Measurements from ENCODE around the gene HAPSTR1.

HAPSTR1 gene

DNA sequence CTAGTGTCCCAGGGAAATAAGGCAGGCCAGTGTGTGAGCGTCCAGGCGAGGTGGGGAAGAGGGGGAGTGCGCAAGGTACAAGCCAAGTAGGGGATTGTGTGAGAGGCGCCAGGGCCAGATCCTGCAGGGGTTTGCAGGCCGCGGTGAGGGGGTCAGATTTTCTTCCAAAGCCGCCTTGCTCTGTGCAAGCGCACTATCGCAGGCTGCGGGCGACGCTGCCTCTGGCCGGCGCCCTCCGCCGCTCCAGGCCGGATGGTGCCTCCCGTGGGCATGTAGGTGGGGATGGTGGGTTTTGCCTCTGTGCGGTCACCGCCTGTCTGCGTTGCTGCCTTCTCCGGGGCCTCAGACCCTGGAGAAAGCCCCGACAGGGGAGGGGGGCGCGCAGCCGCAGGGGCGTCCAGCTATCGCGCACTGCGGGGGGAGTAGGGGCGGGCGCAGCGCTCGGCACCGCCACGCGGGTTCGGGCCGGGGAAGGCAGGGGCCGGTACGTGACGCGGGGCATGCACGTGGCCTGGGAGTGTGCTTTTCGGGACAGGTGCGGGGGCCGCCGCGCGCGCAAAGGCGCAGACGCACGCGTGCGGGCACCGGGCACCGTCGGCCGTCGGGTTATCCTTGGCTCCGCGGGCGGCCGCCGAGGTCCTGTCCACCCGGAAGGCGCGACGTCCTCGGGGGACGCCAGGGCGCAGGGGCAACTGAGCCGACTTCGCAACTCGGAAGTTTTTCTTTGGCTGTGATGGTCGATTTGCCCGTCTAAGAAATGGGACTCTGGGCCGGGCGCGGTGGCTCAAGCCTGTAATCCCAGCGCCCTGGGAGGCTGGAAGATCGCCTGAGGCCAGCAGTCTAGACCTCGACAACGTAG, 1.1 kb upstream of the HAPSTR1 start:
- peak overlapping the region; percentile 75 to 94 for H3K4me3 ChIP-seq (ENCODE audit: low read depth in 1 of 2, low read length in 1 of 2)
- peaks cover 21% of the 10 kb centered on the region for H3K36me3 ChIP-seq
- H3K4me1 ChIP-seq (ENCODE audit: control insufficient read depth in 1 of 2, insufficient read depth in 1 of 2, low read depth in 1 of 2, low read length in 1 of 2) = peaks cover 20 to 33% of the 10 kb centered on the region in 2 experiments
- H3K27ac ChIP-seq = peak overlapping the region; percentile 100
- no peaks in the 10 kb centered on the region for H3K9me3 ChIP-seq
- H3K27me3 ChIP-seq = peaks cover 4% of the 10 kb centered on the region
- TF ChIP-seq, protein P1, sequence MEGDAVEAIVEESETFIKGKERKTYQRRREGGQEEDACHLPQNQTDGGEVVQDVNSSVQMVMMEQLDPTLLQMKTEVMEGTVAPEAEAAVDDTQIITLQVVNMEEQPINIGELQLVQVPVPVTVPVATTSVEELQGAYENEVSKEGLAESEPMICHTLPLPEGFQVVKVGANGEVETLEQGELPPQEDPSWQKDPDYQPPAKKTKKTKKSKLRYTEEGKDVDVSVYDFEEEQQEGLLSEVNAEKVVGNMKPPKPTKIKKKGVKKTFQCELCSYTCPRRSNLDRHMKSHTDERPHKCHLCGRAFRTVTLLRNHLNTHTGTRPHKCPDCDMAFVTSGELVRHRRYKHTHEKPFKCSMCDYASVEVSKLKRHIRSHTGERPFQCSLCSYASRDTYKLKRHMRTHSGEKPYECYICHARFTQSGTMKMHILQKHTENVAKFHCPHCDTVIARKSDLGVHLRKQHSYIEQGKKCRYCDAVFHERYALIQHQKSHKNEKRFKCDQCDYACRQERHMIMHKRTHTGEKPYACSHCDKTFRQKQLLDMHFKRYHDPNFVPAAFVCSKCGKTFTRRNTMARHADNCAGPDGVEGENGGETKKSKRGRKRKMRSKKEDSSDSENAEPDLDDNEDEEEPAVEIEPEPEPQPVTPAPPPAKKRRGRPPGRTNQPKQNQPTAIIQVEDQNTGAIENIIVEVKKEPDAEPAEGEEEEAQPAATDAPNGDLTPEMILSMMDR (IDR thresholded peaks at IDR 0.05) = peak; percentile 12

DNA sequence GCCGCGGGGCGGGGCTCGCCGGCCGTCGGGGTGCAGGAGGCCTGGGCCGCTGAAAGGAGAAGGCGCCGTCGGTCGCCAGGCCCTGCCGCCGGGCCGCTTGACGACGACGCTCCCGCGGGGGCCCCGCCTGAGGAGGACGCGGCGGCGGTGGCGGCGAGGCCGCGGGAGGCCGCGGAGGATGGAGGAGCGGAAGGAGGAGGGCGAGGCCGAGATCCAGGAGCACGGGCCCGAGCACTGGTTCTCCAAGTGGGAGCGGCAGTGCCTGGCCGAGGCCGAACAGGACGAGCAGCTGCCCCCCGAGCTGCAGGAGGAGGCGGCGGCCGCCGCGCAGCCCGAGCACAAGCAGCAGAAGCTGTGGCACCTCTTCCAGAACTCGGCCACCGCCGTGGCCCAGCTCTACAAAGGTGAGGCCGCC, 430 bp downstream of the HAPSTR1 start:
- Histone ChIP-seq H3K36me3 (peaks cover 32% of the 10 kb centered on the region), H3K27ac (peak overlapping the region; percentile 100), H3K9me3 (no peaks in the 10 kb centered on the region), H3K4me3 (ENCODE audit: low read depth in 1 of 2, low read length in 1 of 2) (peak overlapping the region; percentile 75 to 100), H3K27me3 (peaks cover 4% of the 10 kb centered on the region), H3K4me1 (ENCODE audit: control insufficient read depth in 1 of 2, insufficient read depth in 1 of 2, low read depth in 1 of 2, low read length in 1 of 2) (peaks cover 36 to 49% of the 10 kb centered on the region in 2 experiments)
- TF ChIP-seq, protein P1 (IDR thresholded peaks at IDR 0.05) = no peak

DNA sequence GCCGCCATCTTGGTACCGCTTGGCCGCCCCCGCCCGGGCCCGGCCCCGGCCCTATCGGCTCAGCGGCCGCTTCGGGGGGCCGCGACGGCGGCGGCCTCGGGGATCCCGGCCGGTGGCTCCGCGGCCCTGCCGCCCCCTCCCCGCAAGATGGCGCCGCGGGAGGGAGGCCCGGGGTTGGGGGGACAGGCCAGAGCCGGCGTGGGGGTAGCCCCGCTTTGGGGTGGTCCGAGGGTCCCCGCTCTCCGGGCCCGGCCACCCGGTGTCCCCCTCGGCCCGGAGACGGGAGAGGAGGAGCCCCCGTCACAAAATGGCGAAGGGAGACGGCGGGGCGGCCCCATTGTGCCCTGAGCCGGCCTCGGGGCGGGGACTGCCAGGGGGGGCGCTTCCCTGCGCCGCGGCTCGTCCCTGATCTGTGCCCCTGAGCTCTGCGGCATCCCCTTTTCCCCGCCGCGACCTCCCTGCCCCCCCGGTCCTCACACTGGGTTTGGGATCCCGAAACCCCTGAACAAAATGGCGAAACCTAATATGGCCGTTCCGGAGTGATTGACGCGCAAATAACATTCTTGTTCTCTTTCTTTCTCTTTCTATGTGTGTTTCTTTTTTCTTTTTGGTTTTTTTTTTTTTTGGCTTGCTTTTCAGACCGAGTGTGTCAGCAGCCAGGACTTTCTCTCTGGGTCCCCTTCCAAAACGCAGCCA, 986 bp downstream of the HAPSTR1 start:
- H3K27ac ChIP-seq = peak overlapping the region; percentile 100
- TF ChIP-seq, protein P1 (IDR thresholded peaks at IDR 0.05) = no peak
- H3K27me3 ChIP-seq = peaks cover 4% of the 10 kb centered on the region
- peaks cover 41 to 54% of the 10 kb centered on the region in 2 experiments for H3K4me1 ChIP-seq (ENCODE audit: control insufficient read depth in 1 of 2, insufficient read depth in 1 of 2, low read depth in 1 of 2, low read length in 1 of 2)
- H3K36me3 ChIP-seq = peaks cover 38% of the 10 kb centered on the region
- peak overlapping the region; percentile 75 to 100 for H3K4me3 ChIP-seq (ENCODE audit: low read depth in 1 of 2, low read length in 1 of 2)
- no peaks in the 10 kb centered on the region for H3K9me3 ChIP-seq

DNA sequence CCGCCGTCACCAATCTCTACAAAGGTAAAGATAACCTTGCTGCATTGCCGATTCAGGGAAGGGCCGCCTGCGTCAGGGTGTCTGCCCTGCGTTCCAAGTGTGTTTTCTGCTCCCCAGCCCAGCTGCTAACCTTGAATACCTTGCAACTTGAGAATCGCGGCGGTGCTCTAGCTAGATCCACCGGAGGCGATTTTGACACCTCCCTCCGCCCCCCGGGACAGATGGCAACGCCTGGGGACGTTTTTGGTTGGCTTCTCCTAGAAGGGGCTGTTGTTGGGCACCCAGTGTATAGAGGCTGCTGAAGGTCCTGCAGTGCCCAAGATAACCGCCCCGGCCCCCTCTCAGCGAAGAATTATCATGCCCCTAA, 1.5 kb downstream of the HAPSTR1 start:
- H3K4me3 ChIP-seq (ENCODE audit: low read depth in 1 of 2, low read length in 1 of 2) = peak overlapping the region; percentile 75 to 100
- H3K27ac ChIP-seq = peak overlapping the region; percentile 100
- H3K9me3 ChIP-seq = no peaks in the 10 kb centered on the region
- H3K4me1 ChIP-seq (ENCODE audit: control insufficient read depth in 1 of 2, insufficient read depth in 1 of 2, low read depth in 1 of 2, low read length in 1 of 2) = peaks cover 47 to 59% of the 10 kb centered on the region in 2 experiments
- TF ChIP-seq, protein P1 (IDR thresholded peaks at IDR 0.05) = no peak
- H3K27me3 ChIP-seq = peaks cover 4% of the 10 kb centered on the region
- H3K36me3 ChIP-seq = peaks cover 43% of the 10 kb centered on the region

DNA sequence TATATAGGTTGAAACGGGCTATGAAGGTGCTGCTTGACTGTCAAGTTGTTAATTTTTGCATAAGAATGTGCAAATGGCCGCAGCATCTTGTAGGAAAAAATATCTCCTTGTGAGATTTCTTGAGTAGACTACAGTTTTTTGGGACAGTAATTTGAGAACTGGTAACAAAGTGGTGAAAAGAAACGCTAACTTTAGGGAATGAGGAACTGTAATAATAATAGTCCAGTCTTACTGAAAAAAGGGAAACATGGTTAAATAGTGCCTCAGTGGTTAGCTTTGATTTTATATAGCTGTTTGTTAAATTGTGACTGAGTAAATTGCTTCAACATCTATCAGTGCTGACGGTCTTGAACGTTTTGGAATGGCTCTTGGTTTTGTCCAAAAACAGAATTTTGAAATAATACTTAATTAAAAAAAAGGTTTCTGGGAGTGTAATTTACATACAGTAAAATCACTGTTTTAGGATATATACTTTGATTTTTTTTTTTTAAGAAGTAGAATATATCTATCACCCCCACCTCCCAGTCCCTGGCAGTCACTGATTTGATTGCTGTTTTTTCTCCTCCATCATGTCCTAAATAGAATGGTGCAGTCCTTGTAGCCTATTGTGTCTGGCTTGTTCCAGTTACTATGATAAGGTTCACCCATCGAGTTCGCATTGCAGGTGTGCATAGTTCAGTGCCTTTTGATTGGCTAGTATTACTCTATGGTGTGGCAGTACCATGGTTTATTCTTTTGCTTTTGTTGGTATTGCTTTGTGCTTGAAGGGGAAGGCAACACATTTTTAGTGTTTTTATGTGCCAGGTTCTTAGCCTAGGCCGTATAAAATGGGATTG, 2.8 kb downstream of the HAPSTR1 start:
- H3K4me1 ChIP-seq (ENCODE audit: control insufficient read depth in 1 of 2, insufficient read depth in 1 of 2, low read depth in 1 of 2, low read length in 1 of 2) = peaks cover 59 to 72% of the 10 kb centered on the region in 2 experiments
- peak overlapping the region; percentile 75 to 100 for H3K4me3 ChIP-seq (ENCODE audit: low read depth in 1 of 2, low read length in 1 of 2)
- TF ChIP-seq, protein P1 (IDR thresholded peaks at IDR 0.05) = no peak
- H3K36me3 ChIP-seq = peaks cover 48% of the 10 kb centered on the region
- no peaks in the 10 kb centered on the region for H3K9me3 ChIP-seq
- H3K27ac ChIP-seq = peak overlapping the region; percentile 100
- H3K27me3 ChIP-seq = peaks cover 3% of the 10 kb centered on the region

Data from neutrophil (primary cell).